AG20443 (cell line): ENCODE results near the gene IRGM.
"Not testable (repeated sequence)": the region's sequence is repeated elsewhere in the genome, so short reads cannot be mapped to it uniquely, and the experiment has no call there.

Experiments
- DNase-seq: peaks from one replicate; pipeline ENCODE4 v3.0.0; 2012; ENCODE audit warnings: low spot score, mixed read lengths

Gene IRGM, protein sequence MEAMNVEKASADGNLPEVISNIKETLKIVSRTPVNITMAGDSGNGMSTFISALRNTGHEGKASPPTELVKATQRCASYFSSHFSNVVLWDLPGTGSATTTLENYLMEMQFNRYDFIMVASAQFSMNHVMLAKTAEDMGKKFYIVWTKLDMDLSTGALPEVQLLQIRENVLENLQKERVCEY

DNA sequence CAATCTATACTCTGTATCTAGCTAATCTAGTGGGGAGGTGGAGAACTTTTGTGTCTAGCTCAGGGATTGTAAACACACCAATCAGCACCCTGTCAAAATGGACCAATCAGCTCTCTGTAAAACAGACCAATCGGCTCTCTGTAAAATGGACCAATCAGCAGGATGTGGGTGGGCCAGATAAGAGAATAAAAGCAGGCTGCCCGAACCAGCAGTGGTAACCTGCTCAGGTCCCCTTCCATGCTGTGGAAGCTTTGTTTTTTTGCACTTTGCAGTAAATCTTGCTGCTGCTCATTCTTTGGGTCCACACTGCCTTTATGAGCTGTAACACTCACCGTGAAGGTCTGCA, at the start of gene IRGM:
IRGM (plus strand) TSS at position 214 of the 346 bp plus-strand sequence. CDS start 1,603 bp downstream, outside the sequence.
- not testable (repeated sequence) for DNase-seq

DNA sequence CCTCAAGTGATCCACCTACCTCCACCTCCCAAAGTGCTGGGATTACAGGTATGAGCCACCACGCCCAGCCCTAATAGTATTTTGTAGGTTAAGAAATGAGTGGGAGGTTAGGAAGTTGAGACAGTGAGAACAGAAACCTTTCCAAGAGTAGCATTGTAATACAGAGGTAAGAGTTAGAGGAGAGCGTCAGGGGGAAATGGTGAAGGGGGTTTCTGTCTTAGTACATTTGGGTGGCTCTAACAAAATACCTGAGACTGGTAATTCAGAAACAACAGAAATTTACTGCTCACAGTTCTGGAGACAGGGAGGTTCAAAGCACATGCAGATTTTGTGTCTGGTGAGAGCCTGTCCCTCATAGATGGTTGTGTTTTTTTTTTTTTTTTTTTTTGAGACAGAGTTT, 48.9 kb upstream of the IRGM start:
- DNase-seq: no peak

DNA sequence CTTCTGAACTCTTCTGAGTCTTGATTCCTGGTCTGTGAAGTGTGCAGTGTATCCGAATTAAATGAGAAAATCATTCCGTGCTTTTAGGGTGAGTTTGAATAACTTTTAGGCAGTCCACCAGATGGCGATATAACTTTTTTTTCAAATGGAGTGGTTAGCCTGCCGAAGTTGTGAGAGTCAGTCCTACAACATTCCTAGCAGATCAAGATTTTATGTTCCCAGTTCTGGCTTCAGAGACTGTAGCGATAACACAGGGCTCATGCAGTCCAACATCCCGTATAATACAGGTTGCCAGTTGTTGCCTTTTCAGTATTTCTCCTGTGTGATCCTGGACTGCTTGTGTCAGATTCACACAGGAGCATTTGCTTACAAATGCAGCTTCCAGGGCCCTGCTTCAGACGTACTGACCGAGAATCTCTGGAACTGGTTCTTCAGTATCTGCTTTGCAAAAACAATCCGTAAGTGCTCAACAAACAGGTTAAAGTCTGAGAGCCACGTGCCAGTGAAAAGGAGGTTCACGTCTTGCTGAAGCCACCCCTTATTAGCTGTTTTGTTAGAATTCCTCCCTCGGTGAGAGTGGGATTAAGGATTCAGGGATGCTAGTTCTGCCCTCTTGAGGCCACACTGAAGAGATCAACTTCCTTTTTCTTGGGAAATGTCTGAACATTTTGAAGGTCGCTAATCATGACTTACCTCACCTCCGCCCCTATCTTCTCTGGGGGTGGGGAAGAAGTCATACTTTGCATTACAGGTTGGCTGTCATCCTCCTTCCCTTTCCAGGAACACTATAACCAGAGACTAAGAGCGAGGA, 45.0 kb upstream of the IRGM start:
- DNase-seq: peak; percentile 74

DNA sequence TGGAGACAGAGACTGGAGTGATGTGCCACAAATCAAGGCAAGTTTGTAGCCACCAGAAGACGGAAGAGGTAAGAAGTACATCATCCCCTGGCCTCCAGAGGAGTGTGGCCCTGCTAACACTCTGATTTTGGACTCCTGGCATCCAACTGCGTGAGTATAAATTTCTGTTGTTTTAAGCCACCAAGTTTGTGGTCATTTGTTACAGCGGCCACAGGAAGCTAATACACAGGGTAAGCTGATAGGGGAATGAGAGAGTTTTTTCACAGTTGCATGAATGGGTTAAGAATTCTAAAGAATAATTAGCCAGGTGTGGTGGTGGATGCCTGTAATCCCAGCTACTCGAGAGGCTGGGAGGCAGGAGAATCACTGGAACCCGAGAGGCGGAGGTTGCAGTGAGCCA, 41.9 kb upstream of the IRGM start:
- no peak for DNase-seq

DNA sequence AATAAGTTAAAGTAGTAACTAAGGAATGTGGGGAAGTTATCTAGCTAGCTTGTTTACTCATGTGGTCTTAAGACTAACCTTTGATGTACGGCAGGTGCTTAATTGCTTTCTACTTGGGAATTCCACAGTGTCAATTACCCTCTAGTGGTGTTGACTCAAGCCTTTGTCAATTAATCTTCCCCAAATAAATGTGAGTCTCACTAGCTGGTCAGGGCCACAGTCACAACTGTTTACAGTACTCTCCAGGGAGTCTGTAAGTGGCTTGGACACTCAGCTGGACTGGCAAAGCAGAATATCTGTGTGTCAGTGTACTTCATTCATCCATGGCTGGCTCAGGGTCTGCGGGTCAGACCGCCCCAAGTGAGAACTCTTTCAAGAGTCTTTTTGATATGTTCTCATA, 37.0 kb upstream of the IRGM start:
- no peak for DNase-seq

DNA sequence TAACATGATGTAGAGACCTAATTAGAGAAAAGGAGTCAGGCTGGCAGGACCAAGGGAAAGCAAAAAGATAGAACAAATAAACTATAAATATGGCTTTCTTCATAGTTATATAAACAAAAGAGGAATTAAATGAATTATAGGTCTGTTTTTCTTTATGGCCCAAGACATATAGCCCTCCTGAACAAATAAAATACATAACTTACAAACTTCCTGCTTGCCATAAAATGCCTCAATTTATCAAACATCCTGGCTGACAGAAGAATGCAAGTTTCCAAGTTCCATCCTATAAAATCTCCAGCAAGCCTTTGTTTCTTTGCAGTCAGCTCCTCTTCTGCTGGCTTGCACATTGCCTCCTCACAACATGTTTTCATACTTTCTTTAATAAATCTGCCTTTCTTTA, 31.3 kb upstream of the IRGM start:
- DNase-seq: no peak

DNA sequence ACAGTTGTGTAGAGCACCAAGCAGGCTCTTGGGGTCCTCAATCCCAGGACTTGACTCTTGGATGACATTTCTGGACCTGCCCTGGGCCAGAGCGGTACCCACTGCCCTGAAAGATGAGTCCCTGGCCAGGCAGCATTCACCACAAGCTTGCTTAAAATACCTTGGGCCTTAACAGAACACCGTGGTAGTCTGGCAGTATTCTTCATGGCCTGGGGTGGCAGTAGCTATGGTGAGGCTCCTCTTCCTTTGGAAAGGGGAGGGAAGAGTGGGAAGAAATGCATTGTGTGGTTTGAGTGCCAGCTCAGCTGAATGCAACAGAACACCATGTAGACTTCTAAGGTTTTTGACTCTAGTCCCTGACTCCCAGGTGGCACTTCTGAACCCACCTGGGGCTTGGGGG, 29.4 kb upstream of the IRGM start:
- DNase-seq: no peak

DNA sequence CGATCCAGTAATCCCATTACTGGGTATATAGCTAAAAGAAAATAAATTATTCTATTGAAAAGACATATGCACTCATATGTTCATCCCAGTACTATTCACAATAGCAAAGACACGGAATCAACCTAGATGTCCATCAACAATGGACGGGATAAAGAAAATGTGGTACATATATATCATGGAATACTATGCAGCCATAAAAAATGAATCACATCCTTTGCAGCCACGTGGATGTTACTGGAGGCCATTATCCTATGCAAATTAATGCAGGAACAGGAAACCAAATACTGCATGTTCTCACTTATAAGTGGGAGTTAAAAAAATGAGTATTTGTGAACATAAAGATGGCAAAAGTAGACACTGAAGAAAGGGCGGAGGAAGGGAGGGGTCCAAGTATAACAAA, 16.6 kb upstream of the IRGM start:
- DNase-seq: no peak

DNA sequence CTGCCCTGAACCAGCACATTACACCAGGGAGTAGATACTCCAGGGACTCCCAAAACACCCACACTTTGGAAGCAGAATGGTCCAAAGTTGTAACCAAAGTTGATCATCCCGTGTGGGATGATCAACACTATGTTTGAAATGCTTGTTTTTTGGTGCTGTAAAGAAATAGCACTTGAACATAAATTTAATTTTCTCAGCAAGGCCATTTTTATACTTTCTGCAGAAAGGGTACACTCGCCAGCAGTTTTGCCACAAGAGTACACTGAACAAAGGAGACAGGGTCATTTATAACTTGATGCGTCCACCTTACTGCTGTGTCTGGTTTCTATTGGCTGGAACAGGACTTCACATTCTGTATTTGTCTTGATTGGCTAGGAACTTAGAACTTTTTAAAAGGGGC, 14.5 kb upstream of the IRGM start:
- not testable (repeated sequence) for DNase-seq

DNA sequence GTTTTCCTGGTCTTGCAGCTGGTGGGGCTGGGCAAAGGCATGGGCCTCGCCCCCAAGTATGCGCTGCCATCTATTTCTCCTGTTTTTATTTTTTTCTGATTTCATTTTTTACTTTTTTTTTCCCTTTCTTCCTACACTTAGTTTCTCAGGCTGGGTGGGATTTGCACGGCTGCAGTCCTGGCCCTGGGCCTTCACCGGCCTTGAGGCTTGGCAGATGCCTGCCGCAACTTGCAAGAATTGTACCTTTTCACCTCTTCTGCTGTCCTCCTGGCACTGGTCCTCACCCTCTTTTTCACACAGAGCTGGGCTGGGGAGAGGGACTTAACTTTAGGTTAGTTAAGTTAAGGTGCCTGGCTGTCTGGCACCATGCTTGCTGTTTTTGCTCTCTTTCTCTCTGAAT, 10.3 kb upstream of the IRGM start:
- no peak for DNase-seq

DNA sequence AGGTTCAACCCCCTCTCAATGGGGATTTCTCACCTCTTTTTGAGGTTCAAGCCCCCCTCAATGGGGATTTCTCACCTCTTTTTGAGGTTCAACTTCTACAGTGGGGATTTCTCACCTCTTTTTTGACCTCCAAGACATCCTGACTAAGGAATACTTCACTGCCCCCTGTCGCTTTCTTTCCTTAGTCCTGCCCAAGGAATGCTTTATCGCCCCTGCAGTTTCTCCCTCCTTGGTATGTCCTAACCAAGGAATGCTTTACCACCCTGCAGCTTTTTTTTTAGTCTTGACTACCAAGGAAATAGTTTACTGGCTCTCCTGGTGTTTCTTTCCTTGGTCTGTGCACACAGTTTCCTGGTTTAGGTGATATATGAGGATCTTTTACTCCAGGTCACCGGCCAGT, 9.6 kb upstream of the IRGM start:
- DNase-seq: no peak

DNA sequence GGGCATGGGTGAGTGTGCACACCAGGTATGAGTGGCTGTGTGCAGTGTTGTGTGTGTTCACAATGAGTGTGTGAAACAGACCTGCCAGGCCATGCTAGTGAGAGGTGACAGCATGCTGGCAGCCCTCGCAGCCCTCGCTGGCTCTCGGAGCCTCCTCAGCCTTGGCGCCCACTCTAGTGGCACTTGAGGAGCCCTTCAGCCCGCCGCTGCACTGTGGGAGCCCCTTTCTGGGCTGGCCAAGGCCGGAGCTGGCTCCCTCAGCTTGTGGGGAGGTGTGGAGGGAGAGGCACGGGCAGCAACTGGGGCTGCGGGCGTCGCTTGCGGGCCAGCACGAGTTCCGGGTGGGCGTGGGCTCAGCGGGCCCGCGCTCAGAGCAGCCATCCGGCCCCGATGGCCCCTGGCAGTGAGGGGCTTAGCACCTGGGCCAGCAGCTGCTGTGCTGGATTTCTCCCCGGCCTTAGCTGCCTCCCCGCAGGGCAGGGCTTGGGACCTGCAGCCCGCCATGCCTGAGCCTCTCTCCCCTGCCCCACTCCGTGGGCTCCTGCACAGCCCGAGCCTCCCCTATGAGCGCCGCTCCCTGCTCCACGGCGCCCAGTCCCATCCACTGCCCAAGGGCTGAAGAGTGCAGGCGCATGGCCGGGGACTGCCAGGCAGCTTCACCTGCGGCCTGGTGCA, 999 bp upstream of the IRGM start:
- not testable (repeated sequence) for DNase-seq

DNA sequence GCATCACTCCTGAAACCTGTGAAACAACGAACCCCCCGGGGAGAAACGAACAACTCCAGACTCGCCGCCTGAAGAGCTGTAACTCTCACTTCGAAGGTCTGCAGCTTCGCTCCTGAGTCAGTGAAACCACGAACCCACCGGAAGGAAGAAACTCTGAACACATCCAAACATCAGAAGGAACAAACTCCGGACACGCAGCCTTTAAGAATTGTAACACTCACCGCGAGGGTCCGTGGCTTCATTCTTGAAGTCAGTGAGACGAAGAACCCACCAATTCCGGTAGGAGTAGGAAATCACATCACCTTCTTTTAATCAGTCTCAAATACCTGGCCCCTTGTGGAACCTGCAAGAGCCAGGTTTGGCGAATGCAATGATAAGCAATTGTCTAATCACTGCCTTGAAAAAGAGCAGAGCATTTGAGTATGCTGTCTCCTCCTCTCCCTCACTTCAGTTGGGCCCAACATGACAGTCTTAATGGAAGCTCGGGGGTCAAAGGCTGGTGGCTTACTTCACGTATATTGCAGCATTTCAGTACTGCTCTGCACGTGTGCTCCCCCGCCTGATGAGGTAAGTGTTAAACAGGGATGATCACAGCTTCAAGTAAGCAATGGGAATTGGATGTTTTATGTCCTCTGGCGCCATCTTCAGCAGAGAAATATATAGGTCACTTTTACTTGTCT, 473 bp downstream of the IRGM start:
- peak; percentile 79 for DNase-seq

DNA sequence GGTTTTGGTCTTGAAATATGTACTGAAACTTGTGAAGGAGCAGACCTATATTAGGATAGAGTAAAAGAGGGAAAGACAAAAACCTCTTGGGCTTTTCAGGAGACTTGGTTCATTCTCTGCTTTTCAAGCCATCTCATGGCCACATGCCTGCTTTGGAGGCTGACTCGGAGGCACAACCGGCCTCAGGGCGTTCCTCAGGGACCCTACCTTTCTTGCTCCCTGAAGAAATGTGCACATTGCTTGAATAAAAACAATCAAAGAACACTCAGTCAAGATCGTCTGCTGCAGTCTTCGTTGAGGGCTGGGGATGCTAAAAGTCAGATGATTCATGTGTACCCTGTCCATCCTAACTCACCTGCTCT, 994 bp downstream of the IRGM start:
- no peak for DNase-seq

DNA sequence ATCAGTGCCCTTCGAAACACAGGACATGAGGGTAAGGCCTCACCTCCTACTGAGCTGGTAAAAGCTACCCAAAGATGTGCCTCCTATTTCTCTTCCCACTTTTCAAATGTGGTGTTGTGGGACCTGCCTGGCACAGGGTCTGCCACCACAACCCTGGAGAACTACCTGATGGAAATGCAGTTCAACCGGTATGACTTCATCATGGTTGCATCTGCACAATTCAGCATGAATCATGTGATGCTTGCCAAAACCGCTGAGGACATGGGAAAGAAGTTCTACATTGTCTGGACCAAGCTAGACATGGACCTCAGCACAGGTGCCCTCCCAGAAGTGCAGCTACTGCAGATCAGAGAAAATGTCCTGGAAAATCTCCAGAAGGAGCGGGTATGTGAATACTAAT, 1.9 kb downstream of the IRGM start:
- no peak for DNase-seq

DNA sequence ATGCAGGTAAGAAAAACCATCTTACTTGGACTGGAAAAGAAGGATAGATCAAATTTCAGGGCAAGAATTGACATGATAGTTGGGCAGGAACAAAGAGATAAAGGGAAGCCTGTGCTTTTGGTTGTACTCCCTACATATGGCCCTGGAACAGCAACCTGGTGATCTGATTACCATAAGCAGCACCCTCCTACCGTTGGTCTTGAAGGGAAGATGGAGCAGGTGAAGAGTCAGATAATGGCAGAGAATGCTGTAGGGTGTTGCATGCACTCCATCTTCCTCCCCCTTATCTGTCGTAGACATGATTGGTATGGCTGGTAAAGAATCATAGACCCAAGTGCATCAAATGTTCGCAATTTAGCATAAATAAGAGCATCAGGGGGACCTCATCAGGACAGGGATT, 4.7 kb downstream of the IRGM start:
- no peak for DNase-seq

DNA sequence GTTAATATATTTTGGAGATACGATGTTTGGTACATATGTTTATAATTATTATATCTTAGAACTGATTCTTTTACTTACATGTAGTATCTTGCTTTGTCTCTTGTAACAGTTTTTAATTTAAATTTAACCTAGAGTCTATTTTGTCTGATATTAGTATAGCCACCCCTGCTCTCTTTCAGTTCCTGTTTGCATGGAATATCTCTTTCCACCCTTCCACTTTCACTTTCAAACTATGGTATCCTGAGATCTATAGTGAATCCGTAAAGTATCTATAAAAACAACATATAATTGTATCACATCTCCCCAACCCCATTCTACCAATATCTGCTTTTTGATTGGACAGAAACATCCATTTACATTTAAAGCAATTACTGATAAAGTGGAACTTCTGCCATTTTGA, 7.2 kb downstream of the IRGM start:
- DNase-seq: no peak

DNA sequence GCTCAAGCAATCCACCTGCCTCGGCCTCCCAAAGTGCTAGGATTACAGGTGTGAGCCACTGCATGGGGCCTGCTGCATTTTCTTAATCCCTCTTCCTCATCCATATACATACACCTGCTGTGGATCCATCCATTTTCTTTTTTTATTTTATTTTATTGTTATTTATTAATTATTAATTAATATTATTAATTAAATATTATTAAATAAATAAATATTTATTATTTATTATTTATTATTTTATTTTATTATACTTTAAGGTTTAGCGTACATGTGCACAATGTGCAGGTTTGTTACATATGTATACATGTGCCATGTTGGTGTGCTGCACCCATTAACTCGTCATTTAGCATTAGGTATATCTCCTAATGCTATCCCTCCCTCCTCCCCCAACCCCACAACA, 10.4 kb downstream of the IRGM start:
- not testable (repeated sequence) for DNase-seq

DNA sequence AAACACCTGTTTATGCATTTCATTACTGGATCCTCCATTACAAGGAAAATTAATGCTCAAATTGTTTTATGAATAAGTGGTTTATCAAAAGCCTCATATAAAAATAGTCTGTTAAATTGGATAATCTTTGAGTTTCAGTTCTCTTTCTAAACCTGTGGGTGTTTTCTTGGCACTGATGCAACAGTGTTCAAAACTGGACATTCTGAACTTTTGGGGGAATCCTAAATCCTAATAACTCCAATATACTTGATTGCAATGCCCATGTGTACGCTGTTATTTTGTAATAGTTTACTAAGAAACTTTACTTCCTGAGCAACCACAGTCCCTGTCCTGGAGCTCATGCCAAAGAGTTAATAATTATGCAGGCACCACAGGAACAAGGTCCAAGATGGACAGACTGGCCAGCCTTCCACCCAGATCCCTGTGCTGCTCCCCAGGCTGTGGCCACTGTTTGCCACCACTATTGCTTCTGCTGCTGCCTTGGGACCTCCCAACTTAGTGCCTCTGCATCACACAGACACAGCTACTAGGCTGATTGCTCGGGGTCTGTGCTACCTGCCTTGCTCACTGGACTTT, 14.0 kb downstream of the IRGM start:
- DNase-seq: no peak

DNA sequence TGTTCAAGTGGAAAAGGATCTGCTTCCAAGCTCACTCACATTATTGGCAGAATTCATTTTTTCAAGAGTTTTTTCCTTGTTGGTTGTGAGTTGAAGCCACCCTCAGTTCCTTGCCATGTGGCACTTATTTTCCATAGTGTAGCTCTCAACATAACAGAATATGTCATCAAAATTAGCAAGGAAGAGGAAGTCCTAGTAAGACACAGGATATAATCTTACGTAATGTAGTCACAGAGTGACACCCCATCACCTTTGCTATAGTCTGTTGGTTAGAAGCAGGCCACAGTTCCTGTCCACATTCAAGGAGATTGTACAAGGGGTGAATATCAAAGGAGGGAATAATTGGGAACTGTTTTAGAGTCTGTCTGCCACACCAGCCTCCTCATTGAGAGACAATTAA, 15.7 kb downstream of the IRGM start:
- DNase-seq: no peak

DNA sequence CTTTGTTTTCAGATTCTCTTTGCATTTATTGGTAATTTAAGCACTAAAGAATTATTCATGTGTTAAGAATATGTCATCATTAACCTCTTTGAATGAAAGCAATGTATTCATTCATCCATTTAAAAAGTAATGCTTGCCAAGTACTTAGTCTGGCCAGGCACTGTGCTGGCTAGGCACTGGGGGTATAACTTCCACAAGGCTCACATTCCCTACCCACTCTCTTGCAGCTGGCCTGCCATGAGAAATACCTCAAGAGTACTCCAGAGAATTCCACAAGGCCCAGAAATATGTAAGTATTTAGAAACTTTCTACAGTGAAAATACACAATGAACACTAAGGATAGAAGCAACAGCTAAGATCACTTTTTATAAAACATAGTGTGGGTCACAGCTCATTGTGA, 33.0 kb downstream of the IRGM start:
- DNase-seq: no peak
